BE2C (cell line): ENCODE data around the gene NIT1.

ENCODE experiments used
- DNase-seq: peaks from one replicate; pipeline ENCODE4 v3.0.0-alpha.2; 2020
- H3K27me3 ChIP-seq: fragments of 250-450 bp; sonication (Bioruptor Pico); 2 replicates; pipeline ENCODE4 v1.5.1; 2020; ENCODE audit warnings: mild to moderate bottlenecking
- H3K36me3 ChIP-seq: fragments of 250-450 bp; sonication (Bioruptor Pico); 2 replicates; pipeline ENCODE4 v1.5.1; 2020; ENCODE audit warnings: mild to moderate bottlenecking
- H3K4me1 ChIP-seq: fragments of 250-450 bp; sonication (Bioruptor Pico); 2 replicates; pipeline ENCODE4 v1.5.1; 2020
- H3K4me3 ChIP-seq: 2 replicates; pipeline ENCODE4 v1.5.1; 2011; ENCODE audit warnings: low read depth, low read length
- H3K9me3 ChIP-seq: fragments of 250-450 bp; sonication (Bioruptor Pico); 2 replicates; pipeline ENCODE4 v1.5.1; 2020
- CTCF ChIP-seq: IDR thresholded peaks from 2 replicates; pipeline ENCODE4 v1.5.1; 2012; ENCODE audit warnings: mild to moderate bottlenecking, low read depth, low read length

NIT1 gene

GRCh38 chr1:161092621-161093028 is 25.3 kb upstream of the NIT1 start:
- TF ChIP-seq CTCF = no peak
- no peak for DNase-seq
- no peak overlapping the region for H3K4me3 ChIP-seq
- no peaks in the 10 kb centered on the region for H3K4me1 ChIP-seq
- no peaks in the 10 kb centered on the region for H3K36me3 ChIP-seq
- H3K9me3 ChIP-seq = no peaks in the 10 kb centered on the region
- no peaks in the 10 kb centered on the region for H3K27me3 ChIP-seq

GRCh38 chr1:161094481-161094880 is 23.4 kb upstream of the NIT1 start:
- no peak overlapping the region for H3K4me3 ChIP-seq
- TF ChIP-seq CTCF = no peak
- H3K36me3 ChIP-seq = no peaks in the 10 kb centered on the region
- H3K27me3 ChIP-seq = no peaks in the 10 kb centered on the region
- no peaks in the 10 kb centered on the region for H3K9me3 ChIP-seq
- H3K4me1 ChIP-seq = no peaks in the 10 kb centered on the region
- no peak for DNase-seq

- DNase-seq = no peak
- Histone ChIP-seq H3K9me3 (no peaks in the 10 kb centered on the region), H3K36me3 (peaks cover 5% of the 10 kb centered on the region; the same call in 1 of the 2 replicates), H3K4me1 (no peaks in the 10 kb centered on the region), H3K27me3 (no peaks in the 10 kb centered on the region), H3K4me3 (no peak overlapping the region)
- TF ChIP-seq CTCF = no peak
Measured at GRCh38 chr1:161095230-161095629, 22.7 kb upstream of the NIT1 start.

- Histone ChIP-seq H3K27me3 (no peaks in the 10 kb centered on the region), H3K36me3 (peaks cover 8% of the 10 kb centered on the region; the same call in 1 of the 2 replicates), H3K9me3 (no peaks in the 10 kb centered on the region), H3K4me3 (no peak overlapping the region), H3K4me1 (no peaks in the 10 kb centered on the region)
- no peak for DNase-seq
- no peak for TF ChIP-seq CTCF
Measured at GRCh38 chr1:161096015-161096414, 21.9 kb upstream of the NIT1 start.

- DNase-seq = no peak
- Histone ChIP-seq H3K9me3 (no peaks in the 10 kb centered on the region), H3K27me3 (no peaks in the 10 kb centered on the region), H3K36me3 (peaks cover 11% of the 10 kb centered on the region), H3K4me3 (no peak overlapping the region), H3K4me1 (no peaks in the 10 kb centered on the region)
- no peak for TF ChIP-seq CTCF
Measured at GRCh38 chr1:161096530-161096929, 21.4 kb upstream of the NIT1 start.

- Histone ChIP-seq H3K36me3 (peaks cover 19% of the 10 kb centered on the region), H3K4me1 (no peaks in the 10 kb centered on the region), H3K27me3 (no peaks in the 10 kb centered on the region), H3K4me3 (peak within 1 kb of the TSS; percentile 76), H3K9me3 (no peaks in the 10 kb centered on the region)
- peak; percentile 88 for DNase-seq
- TF ChIP-seq CTCF = no peak
Measured at GRCh38 chr1:161098210-161099068, 19.5 kb upstream of the NIT1 start, which contains the start of gene KLHDC9. Gene KLHDC9, plus strand, starts transcription at chr1:161098361. Its CDS starts 175 bp downstream, at chr1:161098536.
